GM18861 (cell line): ENCODE results near the gene MACC1.
"Not testable (repeated sequence)": the region's sequence is repeated elsewhere in the genome, so short reads cannot be mapped to it uniquely, and the experiment has no call there.

ENCODE experiments used
- ATAC-seq: cut with Tn5 transposase; IDR thresholded peaks from one replicate; pipeline ENCODE4 v1.9.1; 2021; ENCODE audit not compliant: unreplicated experiment

The MACC1 gene

DNA sequence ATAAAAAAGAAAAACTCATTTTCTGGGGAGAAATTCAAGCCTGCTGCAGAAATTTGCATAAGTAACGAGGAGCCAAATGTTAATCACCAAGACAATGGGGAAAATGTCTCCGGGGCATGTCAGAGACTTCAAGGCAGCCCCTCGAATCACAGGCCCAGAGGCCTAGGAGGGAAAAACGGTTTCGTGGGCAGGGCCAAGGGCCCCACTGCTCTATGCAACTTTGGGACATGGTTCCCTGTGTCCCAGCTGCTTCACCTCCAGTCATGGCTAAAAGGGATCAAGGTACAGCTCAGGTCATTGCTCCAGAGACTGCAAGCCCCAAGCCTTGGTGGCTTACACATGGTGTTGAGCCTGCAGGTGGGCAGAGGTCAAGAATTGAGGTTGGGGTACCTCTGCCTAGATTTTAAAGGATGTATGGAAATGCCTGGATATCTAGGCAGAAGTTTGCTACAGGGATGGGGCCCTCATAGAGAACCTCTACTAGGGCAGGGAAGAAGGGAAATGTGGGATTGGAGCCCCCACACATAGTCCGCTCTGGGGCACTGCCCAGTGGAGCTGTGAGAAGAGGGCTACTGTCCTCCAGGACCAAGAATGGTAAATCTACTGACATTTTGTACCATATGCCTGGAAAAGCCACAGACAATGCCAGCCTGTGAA is 8.4 kb downstream of the MACC1 start:
- ATAC-seq: no peak

DNA sequence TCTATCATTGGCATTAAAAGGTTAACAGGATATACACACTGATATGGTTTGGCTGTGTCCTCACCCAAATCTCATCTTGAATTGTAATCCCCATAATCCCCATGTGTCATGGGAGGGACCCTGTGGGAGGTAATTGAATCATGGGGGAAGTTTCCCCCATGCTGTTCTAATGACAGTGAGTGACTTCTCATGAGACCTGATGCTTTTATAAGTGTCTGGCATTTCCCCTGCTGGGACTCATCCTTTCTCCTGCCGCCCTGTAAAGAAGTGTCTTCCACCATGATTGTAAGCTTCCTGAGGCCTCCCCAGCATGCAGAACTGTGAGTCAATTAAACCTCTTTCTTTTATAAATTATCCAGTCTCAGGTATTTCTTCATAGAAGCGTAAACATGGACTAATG is 9.4 kb downstream of the MACC1 start:
- ATAC-seq: not testable (repeated sequence)

DNA sequence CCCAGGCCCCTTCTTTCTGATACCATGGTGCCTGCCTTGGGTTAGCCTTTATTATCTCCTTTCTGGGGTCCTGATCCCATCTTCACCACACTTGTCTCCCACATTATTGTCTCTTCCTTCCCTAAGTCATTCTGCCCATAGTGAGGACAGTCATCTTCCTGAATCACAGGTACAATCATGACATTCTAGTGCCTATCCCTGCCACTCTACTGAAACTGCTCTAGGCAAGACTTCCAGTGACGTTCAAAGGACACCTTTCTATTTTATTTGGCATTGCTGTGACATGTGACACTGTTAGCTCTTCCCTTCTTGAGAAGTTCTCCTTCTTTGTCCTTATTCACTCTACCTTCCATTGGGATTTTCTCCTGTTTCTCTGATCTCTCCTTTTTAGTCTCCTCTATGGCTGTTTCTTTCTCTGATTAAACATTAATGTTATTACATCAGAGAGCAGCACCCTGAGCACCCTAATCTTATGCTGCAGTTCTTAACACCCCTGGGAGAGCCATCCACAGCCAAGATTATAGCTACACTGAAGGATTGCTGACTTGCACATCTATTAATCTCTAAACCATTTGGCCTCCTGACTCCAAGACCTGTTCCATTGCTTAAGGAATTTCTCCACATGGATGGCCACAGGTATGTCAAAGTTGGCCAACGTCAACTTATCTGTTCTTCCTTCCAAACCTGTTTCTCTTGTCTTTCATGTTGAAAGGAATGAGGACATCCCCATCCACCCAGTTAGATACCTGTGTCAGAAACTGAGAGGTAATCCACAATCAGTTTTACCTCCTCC is 10.9 kb downstream of the MACC1 start:
- ATAC-seq: no peak

- no peak for ATAC-seq
Observed at GRCh38 chr7:20203316-20203715, 13.9 kb downstream of the MACC1 start.

DNA sequence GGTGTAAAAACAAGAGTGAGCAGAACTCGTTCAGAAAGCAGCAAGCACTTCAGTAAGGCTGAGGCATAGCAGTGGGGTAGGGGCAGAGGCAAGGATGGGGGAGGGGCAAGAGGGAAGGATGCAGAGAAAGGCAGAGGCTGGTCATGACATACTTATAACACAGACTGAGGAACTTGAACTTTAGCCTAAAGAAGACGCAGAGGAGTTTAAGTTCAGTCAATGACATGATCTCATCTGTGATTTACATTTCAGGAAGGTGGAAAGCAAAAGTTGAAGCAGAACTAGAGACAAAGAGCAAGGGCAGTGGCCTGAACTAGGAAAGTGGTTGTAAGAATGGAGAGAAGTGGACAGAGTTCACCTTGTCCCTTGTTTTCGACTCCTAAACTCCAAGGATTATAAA is 15.8 kb downstream of the MACC1 start:
- ATAC-seq: peak; percentile 28

DNA sequence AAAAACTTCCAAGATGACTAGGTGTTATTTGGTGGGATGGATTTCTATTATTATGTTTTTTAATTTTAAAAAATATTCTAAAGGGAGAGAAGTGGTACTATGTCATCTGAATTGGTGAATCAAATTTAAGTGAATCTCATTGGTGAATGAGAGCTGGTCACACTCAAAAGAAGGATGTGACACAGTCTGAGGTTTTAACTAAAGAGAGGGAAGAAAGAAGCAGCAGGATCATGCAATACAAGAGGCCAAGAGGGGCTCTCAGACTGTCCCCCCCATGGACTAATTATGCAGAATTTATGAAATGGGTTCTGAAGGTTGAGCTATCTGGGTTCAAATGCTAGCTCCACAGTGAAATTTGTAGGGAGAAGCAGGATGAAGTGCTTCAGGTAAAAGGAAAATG is 16.2 kb downstream of the MACC1 start:
- no peak for ATAC-seq

DNA sequence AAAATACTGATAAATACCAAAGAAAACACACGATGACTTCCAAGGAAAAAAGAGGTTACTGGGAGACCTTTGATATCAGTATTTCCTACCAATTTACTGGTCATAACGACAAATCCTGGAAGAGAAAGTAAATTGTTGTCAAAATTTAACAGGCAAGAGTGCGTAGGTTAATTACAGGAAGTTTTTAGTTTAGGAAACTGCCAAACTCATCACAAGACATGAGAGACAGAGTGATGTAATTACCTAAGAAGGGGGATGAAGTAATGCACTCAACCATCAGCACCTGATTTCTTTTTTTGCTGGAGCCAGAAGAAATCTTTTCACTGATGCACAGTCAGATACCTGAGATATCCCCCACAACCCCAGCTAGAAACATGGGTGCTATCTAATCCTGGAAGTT is 16.8 kb downstream of the MACC1 start:
- ATAC-seq: peak; percentile 27

DNA sequence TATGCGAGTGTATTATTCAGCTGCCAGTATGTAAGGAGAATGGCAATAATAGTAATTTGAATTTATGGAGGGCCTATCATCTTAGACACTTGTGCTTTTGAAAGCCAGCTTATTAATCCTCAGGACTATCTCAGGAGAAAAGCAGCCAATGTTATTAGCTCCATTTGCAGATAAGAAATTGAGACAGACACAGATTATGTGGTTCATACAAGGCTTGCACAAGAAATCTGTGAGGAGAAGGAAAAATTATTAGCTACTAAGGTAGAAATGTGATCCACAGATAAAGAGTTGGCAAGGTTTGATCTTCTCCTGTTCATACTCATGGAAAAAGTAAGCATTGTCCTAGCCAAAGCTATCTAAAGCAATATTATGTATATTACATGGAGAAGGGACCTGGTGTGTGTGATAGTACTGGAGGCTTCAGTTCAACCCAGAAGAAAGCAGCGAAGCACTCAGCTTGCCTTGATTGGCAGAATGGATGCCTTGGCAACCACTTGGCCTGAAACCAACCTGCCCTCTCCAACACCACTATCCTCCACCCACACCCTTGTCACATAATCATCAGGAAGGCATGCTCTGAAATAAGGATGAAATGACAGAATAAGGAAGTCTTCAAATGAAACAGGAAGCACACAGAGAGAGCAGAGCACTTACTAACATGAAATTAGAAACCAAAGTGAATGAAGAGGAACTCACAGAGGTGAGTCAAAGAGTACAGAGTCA is 18.0 kb downstream of the MACC1 start:
- ATAC-seq: peak; percentile 84

- ATAC-seq: no peak
Observed at GRCh38 chr7:20198260-20198659, 18.9 kb downstream of the MACC1 start.

DNA sequence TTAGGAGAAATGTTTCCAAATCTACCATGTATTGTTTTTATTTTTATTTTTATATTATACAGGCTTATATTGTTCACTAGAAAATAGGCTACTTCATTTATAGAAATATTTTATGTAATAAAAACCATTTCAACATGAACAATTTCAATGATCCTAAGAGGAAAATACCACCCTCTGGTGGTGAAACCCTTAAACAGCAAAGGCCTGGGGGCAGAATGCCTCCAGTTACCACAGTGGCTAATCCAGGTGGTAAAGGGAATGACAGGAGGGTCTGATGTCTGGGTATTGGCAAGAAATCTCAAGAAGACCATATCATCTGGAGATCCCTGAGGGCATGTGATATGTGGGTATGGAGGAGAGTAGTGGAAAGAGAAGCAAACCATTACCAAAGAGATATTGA is 19.3 kb downstream of the MACC1 start:
- no peak for ATAC-seq

DNA sequence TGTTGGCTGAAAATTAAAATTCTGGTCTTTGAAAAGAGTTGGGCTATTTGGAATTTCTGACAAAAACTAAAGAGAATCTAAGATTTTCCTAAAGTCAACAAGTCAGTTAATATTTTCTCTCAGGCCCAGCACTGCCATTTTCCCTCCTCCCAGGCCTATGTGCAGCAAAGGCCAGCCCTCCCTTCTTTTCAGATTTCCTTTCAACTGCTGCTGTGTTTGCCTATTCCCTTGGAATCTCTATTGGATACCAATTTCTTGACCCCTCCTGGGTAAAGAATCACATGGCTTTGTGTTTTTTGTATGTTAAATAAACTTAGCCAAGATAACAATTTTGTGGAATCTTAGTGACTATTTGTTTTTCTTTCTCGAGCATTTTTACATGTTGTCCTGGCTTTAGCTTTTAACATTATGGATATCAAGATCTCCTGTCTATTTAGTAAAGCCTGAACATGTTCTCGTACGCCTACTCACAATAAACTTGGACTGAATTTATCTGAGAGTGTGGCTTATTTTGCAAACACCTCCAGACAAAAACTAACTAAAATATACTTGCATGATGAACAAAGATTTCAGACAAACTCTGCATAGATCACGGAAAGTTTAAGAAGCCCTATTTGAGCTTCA is 19.9 kb downstream of the MACC1 start:
- ATAC-seq: no peak

- no peak for ATAC-seq
Observed at GRCh38 chr7:20194343-20194995, 22.7 kb downstream of the MACC1 start.

GRCh38 chr7:20193873-20194272 is 23.3 kb downstream of the MACC1 start:
- no peak for ATAC-seq

DNA sequence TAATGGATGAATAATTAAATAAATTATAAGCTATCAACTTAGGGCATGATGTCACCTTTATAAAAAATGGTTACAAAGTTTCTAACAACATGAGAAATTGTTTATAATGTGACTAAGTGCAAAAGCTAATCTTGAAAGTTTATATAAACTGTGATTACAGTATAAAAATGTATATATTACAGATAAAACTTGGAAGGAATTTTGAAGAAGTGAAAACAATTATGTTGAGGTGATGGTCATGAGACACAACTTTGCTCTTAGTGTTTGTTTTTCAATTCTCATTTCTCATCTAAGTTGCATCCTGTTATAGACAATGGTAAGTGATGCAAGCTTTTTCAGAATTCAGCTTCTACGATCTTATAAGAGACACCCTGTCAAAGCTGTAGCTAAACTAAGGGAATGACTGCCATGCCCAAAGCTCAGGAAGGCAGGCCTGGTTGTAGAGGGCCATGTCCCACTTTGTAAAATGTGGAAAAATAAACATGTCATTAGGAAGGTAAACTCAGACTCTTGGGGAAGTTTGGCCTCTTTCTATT is 23.9 kb downstream of the MACC1 start:
- ATAC-seq: peak; percentile 65

- ATAC-seq: no peak
Observed at GRCh38 chr7:20191391-20191869, 25.8 kb downstream of the MACC1 start.

DNA sequence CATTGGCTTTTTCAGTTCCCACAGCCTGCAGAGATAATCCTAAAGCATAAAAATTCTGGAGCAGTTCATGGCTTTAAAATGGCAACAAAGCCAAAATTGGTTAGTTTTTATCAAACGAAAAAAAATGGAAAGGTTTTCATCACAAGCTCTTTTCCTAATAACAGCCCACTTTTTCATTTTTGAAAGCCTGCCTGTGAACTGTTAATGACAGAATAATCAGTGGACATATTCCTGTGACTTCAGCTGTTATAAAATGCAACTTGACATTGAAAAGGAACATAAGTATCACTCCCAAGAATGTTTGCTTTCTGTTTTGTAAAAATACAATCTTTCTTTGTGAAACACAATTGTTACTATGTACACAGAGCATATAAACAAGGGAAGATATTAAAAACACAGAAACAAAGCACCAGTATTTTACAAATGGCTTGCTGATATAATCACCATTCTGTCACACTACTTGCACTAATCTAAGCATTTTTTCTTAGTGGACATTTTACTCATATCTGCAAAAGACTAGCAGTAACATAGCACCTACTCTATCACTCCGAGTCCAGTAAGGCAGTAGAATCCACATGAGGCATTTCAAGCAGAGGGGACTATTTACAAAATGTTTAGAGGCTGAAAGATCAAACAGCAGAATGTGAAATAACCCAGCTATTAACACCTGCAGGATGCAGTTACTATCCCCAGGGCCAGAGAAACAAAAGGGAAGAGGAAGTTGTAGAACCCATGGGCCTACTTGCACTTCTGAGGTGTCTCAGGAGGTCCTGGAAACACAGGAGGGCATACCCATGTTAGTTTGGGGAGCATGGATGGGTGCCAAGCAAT is 26.4 kb downstream of the MACC1 start:
- no peak for ATAC-seq

DNA sequence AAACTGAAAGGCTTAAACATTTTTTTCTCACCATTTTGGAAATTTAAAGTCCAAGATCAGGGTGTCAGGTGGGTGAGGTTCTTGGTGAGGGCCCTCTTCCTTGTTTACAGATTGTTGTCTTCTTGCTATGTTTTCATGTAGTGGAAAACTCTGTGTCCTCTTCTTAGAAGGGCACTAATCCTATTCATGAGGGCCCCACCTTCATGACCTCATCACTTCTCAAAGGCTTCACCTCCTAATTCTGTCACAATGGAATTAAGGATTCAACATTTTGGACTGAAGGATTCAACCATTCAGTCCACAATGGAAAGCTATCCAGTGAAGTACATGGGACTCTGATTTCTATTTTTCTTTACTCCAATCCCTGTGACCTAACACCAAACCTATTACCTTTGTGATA is 27.3 kb downstream of the MACC1 start:
- ATAC-seq: no peak

- ATAC-seq: no peak
Observed at GRCh38 chr7:20188567-20188966, 28.6 kb downstream of the MACC1 start.

DNA sequence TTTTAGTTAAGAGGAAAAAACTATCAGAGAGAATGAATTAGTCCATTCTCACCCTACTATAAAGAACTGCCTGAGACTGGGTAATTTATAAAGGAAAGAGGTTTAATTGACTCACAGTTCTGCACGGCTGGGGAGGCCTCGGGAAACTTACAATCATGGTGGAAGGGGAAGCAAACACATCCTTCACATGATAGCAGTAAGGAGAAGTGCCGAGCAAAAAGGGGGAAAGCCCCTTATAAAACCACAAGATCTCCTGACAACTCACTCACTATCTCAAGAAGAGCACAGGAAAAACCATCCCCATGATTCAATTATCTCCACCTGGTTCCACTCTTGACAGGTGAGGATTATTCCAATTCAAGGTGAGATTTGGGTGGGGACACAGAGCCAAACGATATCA is 29.3 kb downstream of the MACC1 start:
- ATAC-seq: not testable (repeated sequence)

GRCh38 chr7:20185988-20186387 is 31.2 kb downstream of the MACC1 start:
- no peak for ATAC-seq
